Mesothelial cell of epicardium (in vitro differentiated cells): Measurements from ENCODE around the gene COQ2. TPM values are rescaled to one million over a fixed set of nuclear protein-coding genes. Genes with fewer than 3 reads are reported as not detected.

Source experiments
- DNase-seq, 2 experiments: peaks; one replicate each; pipeline ENCODE4 v3.0.0; 2021; ENCODE audit warnings: low spot score in 2 of 2; ENCODE audit not compliant: unreplicated experiment in 2 of 2
- H3K27ac Mint-ChIP-seq: 2 replicates; pipeline ENCODE4 v1.8.0; 2021; ENCODE audit warnings: mixed read lengths
- H3K27me3 Mint-ChIP-seq: 2 replicates; pipeline ENCODE4 v1.8.0; 2021; ENCODE audit warnings: low read depth, mixed read lengths
- H3K36me3 Mint-ChIP-seq: 2 replicates; pipeline ENCODE4 v1.8.0; 2021; ENCODE audit warnings: mixed read lengths
- H3K4me1 Mint-ChIP-seq: 2 replicates; pipeline ENCODE4 v1.8.0; 2021; ENCODE audit warnings: mixed read lengths
- H3K4me3 Mint-ChIP-seq: 2 replicates; pipeline ENCODE4 v1.8.0; 2021; ENCODE audit warnings: mild to moderate bottlenecking, moderate library complexity, mixed read lengths
- H3K9me3 Mint-ChIP-seq: 2 replicates; pipeline ENCODE4 v1.8.0; 2021; ENCODE audit warnings: mixed read lengths
- total RNA-seq: library from RNA; stranded (reverse); gene quantifications from 3 replicates; pipeline ENCODE4 v1.2.1, GENCODE V29; 2021
- TF ChIP-seq, protein P1 (sequence below): fragments of 200-600 bp; sonication (generic); IDR thresholded peaks from one replicate; pipeline ENCODE4 v1.5.0; 2021; ENCODE audit warnings: antibody characterized with exemption; ENCODE audit not compliant: unreplicated experiment

Gene COQ2
- total RNA-seq, 1 donor from 2014 or later, result 8.0 TPM

DNA sequence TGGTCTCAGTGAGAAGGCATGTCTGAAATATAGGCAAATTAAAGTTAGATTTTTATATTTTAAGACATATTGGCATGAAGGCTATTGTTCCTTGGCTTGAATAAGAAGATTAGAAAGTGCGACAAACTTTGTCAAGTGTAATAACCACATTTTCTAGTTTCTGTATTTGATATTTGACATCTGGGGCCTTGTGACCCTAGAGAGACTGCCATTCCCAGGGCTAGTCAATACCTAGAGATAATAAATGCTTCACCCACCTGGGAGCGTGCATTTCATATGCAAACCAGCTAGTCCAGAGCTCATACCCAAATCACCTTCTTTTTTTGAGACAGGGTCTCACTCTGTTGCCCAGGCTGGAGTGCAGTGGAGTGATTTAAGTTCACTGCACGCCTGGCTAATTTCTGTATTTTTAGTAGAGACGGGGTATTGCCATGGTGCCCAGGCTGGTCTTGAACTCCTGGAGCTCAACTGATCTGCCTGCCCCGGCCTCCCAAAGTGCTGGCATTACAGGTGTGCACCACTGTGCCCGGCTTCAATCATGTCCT, 62.6 kb downstream of the COQ2 start:
- Mint-ChIP-seq H3K27ac (no peak overlapping the region), H3K4me1 (peaks cover 5% of the 10 kb centered on the region), H3K36me3 (no peaks in the 10 kb centered on the region), H3K27me3 (no peaks in the 10 kb centered on the region), H3K9me3 (no peaks in the 10 kb centered on the region), H3K4me3 (no peak overlapping the region)
- DNase-seq, result no peak
- TF ChIP-seq, protein P1, sequence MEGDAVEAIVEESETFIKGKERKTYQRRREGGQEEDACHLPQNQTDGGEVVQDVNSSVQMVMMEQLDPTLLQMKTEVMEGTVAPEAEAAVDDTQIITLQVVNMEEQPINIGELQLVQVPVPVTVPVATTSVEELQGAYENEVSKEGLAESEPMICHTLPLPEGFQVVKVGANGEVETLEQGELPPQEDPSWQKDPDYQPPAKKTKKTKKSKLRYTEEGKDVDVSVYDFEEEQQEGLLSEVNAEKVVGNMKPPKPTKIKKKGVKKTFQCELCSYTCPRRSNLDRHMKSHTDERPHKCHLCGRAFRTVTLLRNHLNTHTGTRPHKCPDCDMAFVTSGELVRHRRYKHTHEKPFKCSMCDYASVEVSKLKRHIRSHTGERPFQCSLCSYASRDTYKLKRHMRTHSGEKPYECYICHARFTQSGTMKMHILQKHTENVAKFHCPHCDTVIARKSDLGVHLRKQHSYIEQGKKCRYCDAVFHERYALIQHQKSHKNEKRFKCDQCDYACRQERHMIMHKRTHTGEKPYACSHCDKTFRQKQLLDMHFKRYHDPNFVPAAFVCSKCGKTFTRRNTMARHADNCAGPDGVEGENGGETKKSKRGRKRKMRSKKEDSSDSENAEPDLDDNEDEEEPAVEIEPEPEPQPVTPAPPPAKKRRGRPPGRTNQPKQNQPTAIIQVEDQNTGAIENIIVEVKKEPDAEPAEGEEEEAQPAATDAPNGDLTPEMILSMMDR, result no peak

DNA sequence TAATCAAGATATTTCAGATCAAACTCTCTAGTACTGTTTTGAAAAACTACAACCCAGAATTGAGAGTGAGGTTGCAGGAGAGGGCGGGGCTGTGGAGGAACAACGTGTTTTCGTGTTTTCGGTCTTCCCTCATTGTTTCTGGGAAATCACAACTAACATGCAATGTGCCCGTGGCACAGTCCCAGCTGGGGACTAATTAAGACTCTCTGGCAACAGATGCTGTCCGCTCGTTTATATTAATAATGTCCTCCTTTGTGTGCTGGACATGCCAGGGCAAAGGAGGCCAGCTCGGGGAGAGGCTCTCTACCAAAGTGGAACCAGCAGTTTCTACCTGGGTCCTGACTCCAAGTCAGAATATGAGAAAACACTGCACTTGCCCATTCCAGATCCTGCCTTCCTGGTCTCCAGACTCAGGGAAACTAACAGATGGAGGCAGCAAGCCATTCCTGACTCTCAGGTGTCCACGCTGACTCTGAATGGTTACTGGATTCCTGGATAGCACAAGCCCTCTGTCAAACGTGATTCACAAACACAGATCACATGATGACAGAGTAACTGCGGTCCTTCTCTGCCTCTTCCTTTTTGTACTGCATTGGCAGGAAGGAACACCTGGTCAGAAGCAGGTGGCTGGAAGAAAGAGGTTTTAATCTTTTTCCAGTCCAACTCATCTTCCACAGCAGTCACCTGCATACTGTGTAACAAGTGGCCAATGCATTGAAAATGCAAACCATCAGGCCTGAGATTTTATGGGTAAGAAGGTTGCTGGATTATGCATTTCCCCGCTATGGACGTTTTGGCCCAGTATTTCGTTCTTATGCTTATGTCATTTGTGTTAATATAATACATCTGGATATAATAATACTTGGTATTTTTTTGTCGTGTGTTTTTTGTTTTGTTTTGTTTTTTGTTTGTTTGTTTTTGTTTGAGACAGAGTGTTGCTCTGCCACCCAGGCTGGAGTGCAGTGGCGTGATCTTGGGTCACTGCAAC, 65.0 kb downstream of the COQ2 start:
- DNase-seq, result no peak
- Mint-ChIP-seq H3K4me3 (no peak overlapping the region), H3K27me3 (no peaks in the 10 kb centered on the region), H3K36me3 (no peaks in the 10 kb centered on the region), H3K4me1 (peaks cover 5% of the 10 kb centered on the region), H3K27ac (no peak overlapping the region), H3K9me3 (peaks cover 15% of the 10 kb centered on the region)
- TF ChIP-seq, protein P1, result no peak

GRCh38 chr4:83217721-83218522, 66.7 kb downstream of the COQ2 start:
- no peaks in the 10 kb centered on the region for H3K27me3 Mint-ChIP-seq

GRCh38 chr4:83216959-83217683, 67.5 kb downstream of the COQ2 start:
- Mint-ChIP-seq H3K27ac (no peak overlapping the region), H3K27me3 (no peaks in the 10 kb centered on the region), H3K4me1 (peaks cover 5% of the 10 kb centered on the region), H3K4me3 (no peak overlapping the region), H3K9me3 (peaks cover 20% of the 10 kb centered on the region), H3K36me3 (no peaks in the 10 kb centered on the region)
- TF ChIP-seq, protein P1, result no peak
- DNase-seq, result no peak

More at GRCh38 chr4:83217721-83218522, 66.7 kb downstream of the COQ2 start:
- H3K36me3 Mint-ChIP-seq, result no peaks in the 10 kb centered on the region
- no peak for DNase-seq
- H3K9me3 Mint-ChIP-seq, result peaks cover 20% of the 10 kb centered on the region
- TF ChIP-seq, protein P1, result no peak
- H3K27ac Mint-ChIP-seq, result no peak overlapping the region
- H3K4me1 Mint-ChIP-seq, result peaks cover 5% of the 10 kb centered on the region
- no peak overlapping the region for H3K4me3 Mint-ChIP-seq

DNA sequence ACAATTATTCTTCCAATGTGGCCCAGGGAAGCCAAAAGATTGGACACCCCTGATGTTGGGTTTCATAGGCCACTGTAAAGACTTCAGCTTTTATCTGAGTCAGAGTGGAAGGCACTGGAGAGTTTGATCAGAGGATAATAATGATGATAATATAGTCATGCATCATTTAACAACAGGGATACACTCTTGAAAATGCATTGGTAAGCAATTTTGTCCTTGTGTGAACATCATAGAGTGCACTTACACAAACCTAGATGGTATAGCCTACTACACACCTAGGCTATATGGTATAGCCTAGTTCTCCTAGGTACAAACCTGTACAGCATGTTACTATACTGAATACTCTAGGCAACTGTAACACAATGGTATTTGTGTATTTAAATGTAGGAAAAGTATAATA, 70.5 kb downstream of the COQ2 start:
- TF ChIP-seq, protein P1, result no peak
- H3K4me3 Mint-ChIP-seq, result no peak overlapping the region
- H3K27ac Mint-ChIP-seq, result no peak overlapping the region
- no peaks in the 10 kb centered on the region for H3K36me3 Mint-ChIP-seq
- no peak for DNase-seq
- no peaks in the 10 kb centered on the region for H3K27me3 Mint-ChIP-seq
- peaks cover under 1% of the 10 kb centered on the region for H3K4me1 Mint-ChIP-seq
- H3K9me3 Mint-ChIP-seq, result peaks cover 23% of the 10 kb centered on the region
